Choroid plexus epithelial cell (primary cell): Measurements from ENCODE around the gene PRPS1.

Experiments used
- DNase-seq: peaks from one replicate; pipeline ENCODE4 v3.0.0-alpha.2; 2010; ENCODE audit warnings: low read depth
- H3K4me3 ChIP-seq: 2 replicates; pipeline ENCODE4 v1.5.1; 2011; ENCODE audit warnings: low read depth, mild to moderate bottlenecking, control low read depth, low read length, moderate library complexity
- TF ChIP-seq, protein P1 (sequence below): conservative IDR thresholded peaks from 2 replicates; pipeline ENCODE4 v1.5.1; 2011; ENCODE audit warnings: low read depth, mild to moderate bottlenecking, control low read depth, inconsistent platforms, low read length, moderate library complexity

PRPS1 gene

GRCh38 chrX:107673933-107674479 lies 45.7 kb downstream of the PRPS1 start:
- TF ChIP-seq, protein P1, sequence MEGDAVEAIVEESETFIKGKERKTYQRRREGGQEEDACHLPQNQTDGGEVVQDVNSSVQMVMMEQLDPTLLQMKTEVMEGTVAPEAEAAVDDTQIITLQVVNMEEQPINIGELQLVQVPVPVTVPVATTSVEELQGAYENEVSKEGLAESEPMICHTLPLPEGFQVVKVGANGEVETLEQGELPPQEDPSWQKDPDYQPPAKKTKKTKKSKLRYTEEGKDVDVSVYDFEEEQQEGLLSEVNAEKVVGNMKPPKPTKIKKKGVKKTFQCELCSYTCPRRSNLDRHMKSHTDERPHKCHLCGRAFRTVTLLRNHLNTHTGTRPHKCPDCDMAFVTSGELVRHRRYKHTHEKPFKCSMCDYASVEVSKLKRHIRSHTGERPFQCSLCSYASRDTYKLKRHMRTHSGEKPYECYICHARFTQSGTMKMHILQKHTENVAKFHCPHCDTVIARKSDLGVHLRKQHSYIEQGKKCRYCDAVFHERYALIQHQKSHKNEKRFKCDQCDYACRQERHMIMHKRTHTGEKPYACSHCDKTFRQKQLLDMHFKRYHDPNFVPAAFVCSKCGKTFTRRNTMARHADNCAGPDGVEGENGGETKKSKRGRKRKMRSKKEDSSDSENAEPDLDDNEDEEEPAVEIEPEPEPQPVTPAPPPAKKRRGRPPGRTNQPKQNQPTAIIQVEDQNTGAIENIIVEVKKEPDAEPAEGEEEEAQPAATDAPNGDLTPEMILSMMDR = no peak
- DNase-seq = peak; percentile 97
- peak overlapping the region; percentile 4 for H3K4me3 ChIP-seq

GRCh38 chrX:107674480-107675364 lies 46.4 kb downstream of the PRPS1 start:
- H3K4me3 ChIP-seq = peak overlapping the region; percentile 72
- peak; percentile 91 for DNase-seq
- TF ChIP-seq, protein P1 = no peak

DNA sequence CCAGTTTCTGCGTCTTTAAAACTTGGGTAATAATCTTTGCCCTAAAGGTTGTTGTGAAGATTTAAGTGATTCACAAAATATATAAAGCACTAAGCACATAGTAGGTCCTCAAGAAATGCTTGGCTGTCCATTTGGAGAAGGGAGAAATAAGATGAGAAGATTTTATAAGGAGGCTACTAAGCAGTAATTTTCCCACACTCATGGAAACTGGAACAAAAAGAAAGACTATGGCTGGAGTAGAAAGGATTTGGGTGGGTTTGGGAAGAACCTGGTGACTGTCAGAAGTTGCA lies 47.0 kb downstream of the PRPS1 start:
- H3K4me3 ChIP-seq = peak overlapping the region; percentile 72
- DNase-seq = peak; percentile 21

DNA sequence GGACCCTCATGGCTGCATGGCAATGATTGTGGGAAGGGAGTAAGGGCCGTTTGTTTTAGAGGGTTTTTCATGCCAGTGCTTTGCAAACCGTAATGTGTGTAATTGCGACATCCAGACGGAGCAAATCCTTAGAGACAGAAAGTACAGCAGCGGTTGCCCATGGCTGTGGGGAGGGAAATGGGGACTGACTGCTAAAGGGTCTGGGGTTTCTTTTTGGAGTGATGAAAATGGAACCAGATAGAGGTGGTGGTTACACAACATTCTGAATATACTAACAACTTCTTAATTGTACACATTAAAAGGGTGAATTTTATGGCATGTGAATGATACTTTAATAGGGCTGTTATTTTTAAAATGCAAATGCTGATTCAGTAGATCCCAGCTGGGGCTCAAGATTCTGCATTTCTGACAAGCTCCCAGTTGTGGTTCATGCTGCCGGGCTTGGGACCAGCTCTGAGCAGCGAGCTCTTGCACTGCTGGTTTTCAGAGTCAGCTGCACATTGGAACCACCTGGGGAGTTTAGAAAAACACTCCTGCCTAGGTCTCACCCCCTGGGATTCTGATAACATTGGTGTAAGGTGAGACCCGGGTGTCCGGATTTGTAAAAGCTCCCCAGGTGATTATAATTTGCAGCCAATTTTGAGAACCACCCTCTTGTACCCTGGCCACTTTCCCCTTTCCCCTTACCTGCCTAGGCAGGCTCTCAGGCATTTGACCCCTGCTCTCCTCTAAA lies 47.7 kb downstream of the PRPS1 start:
- DNase-seq = peak; percentile 74
- TF ChIP-seq, protein P1 = no peak
- H3K4me3 ChIP-seq = peak overlapping the region; percentile 72

More for the DNA sequence above, 47.0 kb downstream of the PRPS1 start:
- TF ChIP-seq, protein P1 = no peak

DNA sequence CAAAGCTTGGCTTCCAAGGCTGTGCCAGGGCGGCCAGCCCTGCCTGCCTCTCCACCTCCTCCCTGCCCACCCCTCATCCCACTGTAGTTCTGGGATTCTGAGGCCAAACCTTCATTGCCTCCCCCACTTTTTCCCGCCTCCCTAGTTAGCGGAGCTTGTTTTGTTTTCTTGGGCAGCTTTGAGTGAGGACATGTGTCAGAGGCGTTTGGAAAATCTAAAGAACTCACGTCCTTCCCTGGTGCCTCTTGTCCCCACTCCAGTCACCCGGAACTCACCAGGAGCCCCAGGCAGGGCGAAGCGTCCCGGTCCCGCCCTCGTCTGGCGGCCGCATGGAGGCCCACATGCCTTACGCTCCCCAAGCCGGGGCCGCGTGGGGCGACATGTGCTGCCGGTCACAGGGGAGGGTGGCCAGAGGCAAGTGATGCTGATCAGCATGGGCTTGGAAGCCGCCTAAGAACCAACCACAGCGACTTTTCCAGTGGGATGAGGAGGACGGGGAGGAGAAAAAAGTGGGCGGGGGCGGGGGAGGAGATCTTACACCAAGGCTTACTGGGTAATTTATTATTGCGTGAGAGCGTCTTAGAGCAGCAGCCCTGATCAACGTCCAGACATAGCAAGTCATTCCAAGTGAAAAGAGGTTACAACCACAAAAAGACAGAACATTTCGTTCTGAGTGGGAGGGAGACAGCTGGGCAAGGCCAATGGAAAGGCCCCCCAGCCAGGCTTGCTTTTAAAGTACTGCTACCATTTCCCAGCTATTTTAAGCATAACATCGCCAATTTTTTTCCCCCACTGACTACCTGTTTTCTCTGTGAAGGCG lies 48.5 kb downstream of the PRPS1 start:
- TF ChIP-seq, protein P1 = no peak
- H3K4me3 ChIP-seq = peak overlapping the region; percentile 72
- DNase-seq = peak; percentile 97

GRCh38 chrX:107677501-107677901 lies 49.2 kb downstream of the PRPS1 start:
- H3K4me3 ChIP-seq = no peak overlapping the region
- TF ChIP-seq, protein P1 = no peak
- peak; percentile 52 for DNase-seq
